ENCODE results near the gene IFITM1.

Gene IFITM1

DNA sequence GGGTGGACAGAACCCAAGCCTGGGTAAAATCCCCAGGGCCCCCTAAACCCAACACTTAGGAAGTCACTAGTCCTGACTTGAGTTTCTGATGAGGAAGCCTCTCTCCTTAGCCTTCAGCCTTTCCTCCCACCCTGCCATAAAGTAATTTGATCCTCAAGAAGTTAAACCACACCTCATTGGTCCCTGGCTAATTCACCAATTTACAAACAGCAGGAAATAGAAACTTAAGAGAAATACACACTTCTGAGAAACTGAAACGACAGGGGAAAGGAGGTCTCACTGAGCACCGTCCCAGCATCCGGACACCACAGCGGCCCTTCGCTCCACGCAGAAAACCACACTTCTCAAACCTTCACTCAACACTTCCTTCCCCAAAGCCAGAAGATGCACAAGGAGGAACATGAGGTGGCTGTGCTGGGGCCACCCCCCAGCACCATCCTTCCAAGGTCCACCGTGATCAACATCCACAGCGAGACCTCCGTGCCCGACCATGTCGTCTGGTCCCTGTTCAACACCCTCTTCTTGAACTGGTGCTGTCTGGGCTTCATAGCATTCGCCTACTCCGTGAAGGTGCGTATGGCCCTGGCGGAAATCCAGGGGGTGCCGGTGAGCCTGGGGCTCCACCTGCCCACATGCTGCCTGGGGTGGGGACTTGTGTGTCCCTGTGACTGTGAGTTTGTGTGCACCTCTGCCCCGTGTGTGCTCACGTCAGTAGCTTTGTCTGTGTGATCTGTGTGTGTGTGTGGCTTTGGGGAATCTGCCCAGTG lies at the start of gene IFITM1:
Gene IFITM1 (plus strand): TSS at position 254 of the 767 bp plus-strand sequence. CDS start 131 bp downstream, at position 385.
- peak; percentile 42 for DNase-seq

DNA sequence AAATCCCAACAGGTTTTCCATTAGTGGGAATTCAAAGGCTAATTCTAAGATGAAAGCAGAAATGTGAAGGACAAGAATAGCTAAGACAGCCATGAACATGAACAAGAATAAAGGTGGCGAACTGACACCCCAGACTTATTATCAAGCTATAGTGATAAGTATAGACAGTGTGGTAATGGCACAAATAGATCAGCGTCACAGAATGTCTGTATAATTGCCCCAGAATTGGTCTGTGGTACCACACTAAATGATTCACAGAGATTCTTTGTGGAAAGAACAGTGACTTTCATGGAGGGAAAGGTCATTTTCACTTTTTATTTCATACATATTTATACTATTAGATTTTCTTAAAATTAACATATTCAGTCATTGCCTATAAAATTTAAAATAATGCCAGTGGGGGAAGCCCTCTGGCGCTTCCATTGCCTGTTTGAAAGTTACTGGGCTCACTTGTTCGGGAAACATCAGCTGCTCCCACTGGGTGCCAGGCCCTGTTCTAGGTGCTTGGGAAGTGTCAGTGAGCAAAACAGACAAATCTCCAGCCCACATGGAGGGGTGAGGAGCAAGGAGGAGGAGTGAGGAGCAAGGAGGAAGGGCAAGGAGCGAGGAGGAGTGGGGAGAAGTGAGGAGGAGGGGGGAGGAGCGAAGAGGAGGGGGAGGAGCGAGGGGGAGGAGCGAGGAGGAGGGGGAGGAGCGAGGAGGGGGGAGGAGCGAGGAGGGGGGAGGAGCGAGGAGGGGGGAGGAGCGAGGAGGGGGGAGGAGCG lies 47.0 kb upstream of the IFITM1 start:
- peak; percentile 57 for DNase-seq

- DNase-seq: peak; percentile 57
Measured at GRCh38 chr11:267491-267994, 46.3 kb upstream of the IFITM1 start.

DNA sequence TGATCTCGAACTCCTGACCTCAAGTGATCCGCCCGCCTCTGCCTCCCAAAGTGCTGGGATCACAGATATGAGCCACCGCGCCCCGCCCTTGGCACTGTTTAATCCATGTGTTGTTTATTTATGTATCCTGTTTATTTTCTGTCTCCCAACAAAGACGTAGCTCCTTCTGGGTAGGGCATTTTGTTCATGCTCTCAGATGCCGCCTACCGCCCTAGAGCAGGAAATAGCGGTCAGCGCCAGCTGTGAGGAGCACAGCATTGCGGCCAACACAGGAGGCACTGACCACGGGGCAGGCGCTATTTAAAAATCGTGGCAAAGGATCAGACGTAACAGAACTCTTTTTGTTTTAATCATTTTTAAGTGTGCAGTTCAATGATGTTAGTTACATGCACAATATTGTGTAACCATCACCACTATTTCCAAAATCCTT lies 45.1 kb upstream of the IFITM1 start:
- DNase-seq: peak; percentile 36

DNA sequence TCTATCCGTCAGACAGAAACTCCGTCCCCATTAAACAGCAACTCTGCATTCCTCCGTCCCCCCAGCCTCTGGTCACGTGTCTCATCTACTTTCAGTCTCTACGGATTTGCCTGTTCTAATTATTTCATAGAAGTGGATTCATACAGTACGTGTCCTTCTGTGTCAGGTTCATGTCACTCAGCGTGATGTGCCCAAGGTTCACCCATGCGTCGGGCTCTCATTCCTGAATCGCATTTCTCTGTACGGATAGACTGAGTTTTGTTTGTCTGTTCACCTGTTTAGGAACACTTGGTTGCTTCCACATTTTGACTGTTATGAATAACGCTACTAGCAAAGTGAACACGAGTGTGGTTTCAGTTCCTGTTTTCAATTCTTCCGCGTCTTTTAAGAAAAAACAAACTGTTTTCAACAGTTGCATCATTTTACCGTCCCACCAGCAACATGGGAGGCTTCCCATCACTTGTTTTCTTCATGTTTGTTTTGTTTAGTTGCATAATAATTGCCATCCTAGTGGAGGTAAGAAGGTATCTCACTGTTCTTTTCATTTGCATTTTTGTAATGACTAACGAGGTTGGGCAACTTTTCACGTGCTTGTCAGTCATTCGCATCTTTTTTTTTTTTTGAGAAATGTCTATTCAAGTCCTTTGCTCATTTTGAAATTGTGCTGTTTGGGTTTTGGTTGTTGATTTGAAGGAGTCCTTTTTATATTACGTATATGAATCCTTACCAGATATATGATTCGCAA lies 44.5 kb upstream of the IFITM1 start:
- DNase-seq: peak; percentile 65

DNA sequence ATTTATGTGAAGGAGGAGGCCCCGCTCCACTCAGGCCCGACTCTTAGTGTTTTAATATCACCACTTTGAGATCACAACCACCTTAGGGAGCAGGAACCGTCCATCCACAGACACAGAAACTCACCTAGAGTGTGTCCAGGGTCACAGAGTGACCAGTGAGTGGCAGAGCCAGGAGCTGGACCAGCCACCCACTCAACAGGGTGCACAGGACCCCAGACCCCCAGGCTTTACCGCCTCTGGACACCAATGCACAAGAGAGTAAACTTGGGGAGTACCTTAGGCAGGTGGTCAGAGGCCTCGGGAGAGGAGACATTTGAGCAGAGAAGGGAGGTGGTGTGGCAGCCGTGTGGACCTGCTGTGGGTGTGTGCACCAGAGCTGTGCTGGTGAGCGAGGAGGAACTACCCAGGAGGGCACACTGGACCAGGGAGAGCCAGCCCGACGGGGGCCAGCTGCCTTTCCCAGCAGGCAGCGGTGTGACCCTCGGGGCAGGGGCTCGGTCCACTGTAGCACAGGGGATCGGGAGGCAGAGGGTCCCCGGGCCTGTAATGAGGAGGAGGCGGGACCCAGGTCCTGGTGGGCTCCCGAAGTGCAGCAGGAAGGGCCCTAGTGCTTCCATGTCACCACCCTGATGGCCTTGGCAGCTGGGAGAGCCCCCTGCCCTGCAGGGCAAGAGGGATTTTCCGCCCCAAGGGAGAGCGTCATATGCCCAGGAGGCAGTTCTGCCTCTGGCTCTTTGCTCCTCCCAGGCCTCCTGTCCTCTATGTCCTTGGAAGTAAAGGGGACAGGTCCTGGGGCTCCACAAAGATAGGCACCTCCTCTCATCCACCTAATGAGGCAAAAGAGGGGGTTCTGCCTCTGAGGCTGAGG lies 43.2 kb upstream of the IFITM1 start:
- DNase-seq: no peak

DNA sequence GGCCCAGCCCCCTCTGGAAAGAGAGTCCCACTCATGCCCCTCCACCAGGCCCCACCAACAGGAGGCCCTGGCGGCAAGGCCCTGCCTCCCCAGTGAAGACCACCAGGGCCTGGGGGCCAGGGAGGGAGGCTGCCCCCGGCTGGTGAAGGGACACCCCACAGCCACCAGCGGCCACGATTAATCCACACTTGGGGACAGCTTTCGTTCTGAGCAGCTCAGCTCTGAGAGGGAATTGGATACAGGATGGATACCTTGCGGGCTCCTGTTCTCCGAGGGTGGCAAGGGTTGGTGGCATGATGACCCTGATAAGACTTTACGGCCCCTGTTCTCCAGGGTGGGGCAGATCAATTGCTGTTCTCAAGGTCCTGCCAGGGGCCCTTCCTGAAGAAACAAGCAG lies 42.5 kb upstream of the IFITM1 start:
- DNase-seq: no peak

DNA sequence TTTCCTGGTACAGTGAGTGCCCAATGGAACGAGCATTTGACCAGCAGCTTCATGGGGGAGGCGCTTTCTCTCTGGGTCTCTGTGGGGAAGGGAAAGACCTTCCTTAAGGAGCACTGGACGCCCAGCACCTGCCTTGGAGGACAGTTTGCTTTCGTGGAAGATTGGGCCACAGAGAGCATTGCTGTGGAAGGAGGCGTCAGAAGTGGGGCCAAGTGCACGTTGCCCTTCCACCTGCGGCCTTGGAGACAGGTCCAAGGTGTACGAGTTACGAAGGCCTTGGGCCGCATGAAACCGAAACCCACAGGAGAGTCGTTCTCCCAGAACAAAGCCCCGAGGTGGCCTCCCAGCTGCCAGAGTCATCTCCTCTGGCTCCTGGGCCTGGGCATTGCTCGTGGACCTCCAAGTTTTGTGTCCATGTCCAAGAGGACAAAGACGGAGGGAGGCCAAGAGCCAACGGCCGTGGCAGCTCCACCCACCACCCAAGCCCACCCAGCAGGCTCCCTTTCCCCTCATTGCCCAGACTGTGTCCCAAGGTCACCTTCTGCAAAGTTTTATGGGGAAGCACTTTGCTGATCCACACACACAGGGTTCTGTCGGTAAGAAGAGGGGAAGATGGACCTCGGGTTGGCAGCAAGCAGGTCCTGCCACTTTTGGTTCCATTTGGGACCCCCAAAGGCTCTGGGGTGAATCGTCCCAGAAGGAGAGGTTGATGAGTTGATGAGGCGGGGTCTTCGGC lies 41.5 kb upstream of the IFITM1 start:
- no peak for DNase-seq

DNA sequence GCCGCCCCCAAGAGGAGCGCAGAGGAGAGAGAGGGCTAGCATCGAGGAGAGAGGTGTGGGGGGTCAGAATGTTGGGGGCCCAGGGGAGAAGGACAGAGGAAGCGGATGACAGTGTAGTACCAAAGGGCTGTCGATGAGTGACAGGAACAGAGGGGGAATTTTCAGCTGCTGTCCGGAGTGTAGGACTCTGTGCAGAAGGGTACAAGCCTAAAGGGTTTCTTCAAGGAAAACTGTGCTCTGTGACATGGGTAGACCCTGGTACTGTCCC lies 41.0 kb upstream of the IFITM1 start:
- no peak for DNase-seq

- DNase-seq: no peak
Measured at GRCh38 chr11:276219-276618, 37.6 kb upstream of the IFITM1 start.

GRCh38 chr11:278001-278951 lies 35.6 kb upstream of the IFITM1 start, which contains the start of gene NLRP6:
Gene NLRP6, plus strand, starts transcription at chr11:278407. Its CDS starts 163 bp downstream, at chr11:278570.
- DNase-seq: no peak

GRCh38 chr11:279040-279965 lies 34.5 kb upstream of the IFITM1 start:
- no peak for DNase-seq

DNA sequence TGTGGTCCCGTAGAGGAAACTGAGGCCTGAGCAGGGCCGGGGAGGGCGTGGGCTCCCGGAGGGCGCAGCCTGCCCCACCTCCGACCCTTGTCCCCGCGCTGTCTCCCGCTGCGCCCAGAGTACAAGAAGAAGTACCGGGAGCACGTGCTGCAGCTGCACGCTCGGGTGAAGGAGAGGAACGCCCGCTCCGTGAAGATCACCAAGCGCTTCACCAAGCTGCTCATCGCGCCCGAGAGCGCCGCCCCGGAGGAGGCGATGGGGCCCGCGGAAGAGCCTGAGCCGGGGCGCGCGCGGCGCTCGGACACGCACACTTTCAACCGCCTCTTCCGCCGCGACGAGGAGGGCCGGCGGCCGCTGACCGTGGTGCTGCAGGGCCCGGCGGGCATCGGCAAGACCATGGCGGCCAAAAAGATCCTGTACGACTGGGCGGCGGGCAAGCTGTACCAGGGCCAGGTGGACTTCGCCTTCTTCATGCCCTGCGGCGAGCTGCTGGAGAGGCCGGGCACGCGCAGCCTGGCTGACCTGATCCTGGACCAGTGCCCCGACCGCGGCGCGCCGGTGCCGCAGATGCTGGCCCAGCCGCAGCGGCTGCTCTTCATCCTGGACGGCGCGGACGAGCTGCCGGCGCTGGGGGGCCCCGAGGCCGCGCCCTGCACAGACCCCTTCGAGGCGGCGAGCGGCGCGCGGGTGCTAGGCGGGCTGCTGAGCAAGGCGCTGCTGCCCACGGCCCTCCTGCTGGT lies 33.7 kb upstream of the IFITM1 start:
- peak; percentile 10 for DNase-seq

GRCh38 chr11:280706-281485 lies 32.9 kb upstream of the IFITM1 start:
- DNase-seq: peak; percentile 21

GRCh38 chr11:281486-282161 lies 32.2 kb upstream of the IFITM1 start:
- DNase-seq: no peak

DNA sequence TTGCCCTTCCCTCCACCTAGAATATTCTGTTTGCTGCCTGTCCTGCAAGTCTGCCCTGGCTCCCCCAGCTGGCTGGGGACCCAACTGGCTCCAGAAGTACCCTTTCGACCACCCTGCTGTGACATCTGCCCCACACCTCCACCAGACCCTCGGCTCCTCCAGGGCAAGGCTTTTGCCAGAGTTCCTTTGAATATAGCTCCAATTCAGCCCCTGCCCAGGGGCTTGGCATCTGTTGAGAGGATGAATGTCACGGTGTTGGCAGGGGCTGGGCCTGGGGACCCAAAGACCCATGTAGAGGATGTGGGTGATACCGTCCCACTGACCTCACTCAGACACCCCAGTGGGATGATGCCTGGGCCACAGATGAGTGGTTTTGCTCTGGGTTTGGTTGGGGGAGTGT lies 31.7 kb upstream of the IFITM1 start:
- no peak for DNase-seq

All from stimulated activated naive CD4-positive, alpha-beta T cell treated with Interleukin-2 at 50 U/mL for 16 hours (primary cell).